ENCODE data around the gene SLC7A9. TPM values are rescaled to one million over a fixed set of nuclear protein-coding genes. Genes with fewer than 3 reads are reported as not detected.

SLC7A9 gene
- polyA plus RNA-seq, 1 of the 3 experiments (the other 2 are of a cell fraction): not detected

DNA sequence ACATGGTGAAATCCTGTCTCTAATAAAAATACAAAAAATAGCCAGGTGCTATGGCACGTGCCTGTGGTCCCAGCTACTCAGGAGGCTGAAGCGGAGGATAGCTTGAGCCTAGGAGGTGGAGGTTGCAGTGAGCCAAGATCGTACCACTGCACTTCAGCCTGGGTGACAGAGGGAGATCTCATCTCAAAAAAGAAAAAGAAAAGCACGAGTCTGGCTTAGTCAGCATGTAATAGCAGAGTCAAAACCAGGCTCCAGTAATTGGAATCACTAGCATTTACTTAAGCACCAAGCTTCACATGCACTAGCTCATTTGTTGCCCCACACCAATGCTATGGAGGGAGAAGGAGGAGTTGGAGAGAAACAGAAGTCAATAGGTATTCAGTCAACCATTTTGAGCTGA, 41.9 kb upstream of the SLC7A9 start:
- WGBS (ENCODE audit: low lambda C conversion rate): 98% methylated on average over 4 of the region's 4 CpGs
- CTCF ChIA-PET: interaction anchor here (0.8 kb wide), 1 partner anchor 10 kb away, joined by 3 read pairs; no protein-coding TSS in a partner anchor

More for the DNA sequence above, 41.9 kb upstream of the SLC7A9 start:
- Histone ChIP-seq H3K4me3 (ENCODE audit: low read depth in 2 of 2, low read length in 1 of 2) (no peak overlapping the region), H3F3A (replicated peaks; ENCODE audit: insufficient read depth) (no peaks in the 10 kb centered on the region), H4K20me1 (ENCODE audit: insufficient read depth) (no peaks in the 10 kb centered on the region), H3K27me3 (ENCODE audit: insufficient read depth) (no peaks in the 10 kb centered on the region), H3K4me2 (no peak overlapping the region), H3K36me3 (replicated peaks in 1 of 2; ENCODE audit: control insufficient read depth in 1 of 2, insufficient read depth in 2 of 2, low read length in 1 of 2) (peaks cover 6 to 10% of the 10 kb centered on the region in 2 experiments), H3K9ac (no peak overlapping the region), H3K27ac (ENCODE audit: low read depth in 2 of 2, low read length in 1 of 2) (no peak overlapping the region), H3K79me2 (ENCODE audit: insufficient read depth) (no peaks in the 10 kb centered on the region), H3K9me3 (no peaks in the 10 kb centered on the region), H2AFZ (ENCODE audit: low read depth) (no peak overlapping the region), H3K4me1 (ENCODE audit: control insufficient read depth in 1 of 2, insufficient read depth in 2 of 2, low read depth in 1 of 2, low read length in 1 of 2) (no peaks in the 10 kb centered on the region), H3K9me2 (no peaks in the 10 kb centered on the region)
- POLR2A ChIA-PET: no interaction called here
- no peak for TF ChIP-seq POLR2AphosphoS5 (IDR thresholded peaks at IDR 0.05; ENCODE audit: low read depth, low read length)
- no peak for TF ChIP-seq USF1 (IDR thresholded peaks at IDR 0.05; ENCODE audit: borderline replicate concordance, low read depth)
- TF ChIP-seq CHD2 (IDR thresholded peaks at IDR 0.05; ENCODE audit: low read length, partially characterized antibody): no peak
- TF ChIP-seq, protein P1, sequence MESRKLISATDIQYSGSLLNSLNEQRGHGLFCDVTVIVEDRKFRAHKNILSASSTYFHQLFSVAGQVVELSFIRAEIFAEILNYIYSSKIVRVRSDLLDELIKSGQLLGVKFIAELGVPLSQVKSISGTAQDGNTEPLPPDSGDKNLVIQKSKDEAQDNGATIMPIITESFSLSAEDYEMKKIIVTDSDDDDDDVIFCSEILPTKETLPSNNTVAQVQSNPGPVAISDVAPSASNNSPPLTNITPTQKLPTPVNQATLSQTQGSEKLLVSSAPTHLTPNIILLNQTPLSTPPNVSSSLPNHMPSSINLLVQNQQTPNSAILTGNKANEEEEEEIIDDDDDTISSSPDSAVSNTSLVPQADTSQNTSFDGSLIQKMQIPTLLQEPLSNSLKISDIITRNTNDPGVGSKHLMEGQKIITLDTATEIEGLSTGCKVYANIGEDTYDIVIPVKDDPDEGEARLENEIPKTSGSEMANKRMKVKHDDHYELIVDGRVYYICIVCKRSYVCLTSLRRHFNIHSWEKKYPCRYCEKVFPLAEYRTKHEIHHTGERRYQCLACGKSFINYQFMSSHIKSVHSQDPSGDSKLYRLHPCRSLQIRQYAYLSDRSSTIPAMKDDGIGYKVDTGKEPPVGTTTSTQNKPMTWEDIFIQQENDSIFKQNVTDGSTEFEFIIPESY (IDR thresholded peaks at IDR 0.05; ENCODE audit: borderline replicate concordance, low read depth): no peak
- no peak for TF ChIP-seq EZH2phosphoT487 (IDR thresholded peaks at IDR 0.05; ENCODE audit: borderline replicate concordance, low read depth)
- TF ChIP-seq, protein P2, sequence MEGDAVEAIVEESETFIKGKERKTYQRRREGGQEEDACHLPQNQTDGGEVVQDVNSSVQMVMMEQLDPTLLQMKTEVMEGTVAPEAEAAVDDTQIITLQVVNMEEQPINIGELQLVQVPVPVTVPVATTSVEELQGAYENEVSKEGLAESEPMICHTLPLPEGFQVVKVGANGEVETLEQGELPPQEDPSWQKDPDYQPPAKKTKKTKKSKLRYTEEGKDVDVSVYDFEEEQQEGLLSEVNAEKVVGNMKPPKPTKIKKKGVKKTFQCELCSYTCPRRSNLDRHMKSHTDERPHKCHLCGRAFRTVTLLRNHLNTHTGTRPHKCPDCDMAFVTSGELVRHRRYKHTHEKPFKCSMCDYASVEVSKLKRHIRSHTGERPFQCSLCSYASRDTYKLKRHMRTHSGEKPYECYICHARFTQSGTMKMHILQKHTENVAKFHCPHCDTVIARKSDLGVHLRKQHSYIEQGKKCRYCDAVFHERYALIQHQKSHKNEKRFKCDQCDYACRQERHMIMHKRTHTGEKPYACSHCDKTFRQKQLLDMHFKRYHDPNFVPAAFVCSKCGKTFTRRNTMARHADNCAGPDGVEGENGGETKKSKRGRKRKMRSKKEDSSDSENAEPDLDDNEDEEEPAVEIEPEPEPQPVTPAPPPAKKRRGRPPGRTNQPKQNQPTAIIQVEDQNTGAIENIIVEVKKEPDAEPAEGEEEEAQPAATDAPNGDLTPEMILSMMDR (IDR thresholded peaks at IDR 0.05): no peak
- no peak for TF ChIP-seq IRF3 (IDR thresholded peaks at IDR 0.05; ENCODE audit: low read depth, low read length)
- TF ChIP-seq REST (IDR thresholded peaks at IDR 0.05; ENCODE audit: low read depth, low read length): no peak
- TF ChIP-seq SIN3A (IDR thresholded peaks at IDR 0.05; ENCODE audit: borderline replicate concordance, low read depth, low read length): no peak
- no peak for TF ChIP-seq YY1 (IDR thresholded peaks at IDR 0.05; ENCODE audit: low read depth)
- TF ChIP-seq RCOR1 (IDR thresholded peaks at IDR 0.05; ENCODE audit: low read length): no peak
- TF ChIP-seq GABPA (IDR thresholded peaks at IDR 0.05; ENCODE audit: low read depth): no peak
- TF ChIP-seq RAD21 (IDR thresholded peaks at IDR 0.05; ENCODE audit: low read length): no peak
- no peak for TF ChIP-seq MAX (IDR thresholded peaks at IDR 0.05; ENCODE audit: low read depth)
- no peak for TF ChIP-seq FOSL2 (IDR thresholded peaks at IDR 0.05; ENCODE audit: borderline replicate concordance, low read depth)
- no peak for TF ChIP-seq MXI1 (IDR thresholded peaks at IDR 0.05; ENCODE audit: low read depth, low read length)
- no peak for DNase-seq

Data from SK-N-SH (cell line).